HG03196 (cell line): Measurements from ENCODE around the gene S100A16.
"Not testable (repeated sequence)": the region's sequence is repeated elsewhere in the genome, so short reads cannot be mapped to it uniquely, and the experiment has no call there.

Experiments
- ATAC-seq: cut with Tn5 transposase; IDR thresholded peaks from one replicate; pipeline ENCODE4 v1.9.1; 2021; ENCODE audit not compliant: unreplicated experiment

The S100A16 gene

GRCh38 chr1:153588033-153588432 lies 24.9 kb downstream of the S100A16 start:
- not testable (repeated sequence) for ATAC-seq

- no peak for ATAC-seq
These were observed 25.6 kb downstream of the S100A16 start for GRCh38 chr1:153587314-153587713.

GRCh38 chr1:153586347-153586746 lies 26.6 kb downstream of the S100A16 start:
- no peak for ATAC-seq

- no peak for ATAC-seq
These were observed 27.9 kb downstream of the S100A16 start for GRCh38 chr1:153585006-153585405.

- ATAC-seq: no peak
These were observed 29.0 kb downstream of the S100A16 start for GRCh38 chr1:153583976-153584375.

- not testable (repeated sequence) for ATAC-seq
These were observed 29.4 kb downstream of the S100A16 start for GRCh38 chr1:153583514-153583913.

GRCh38 chr1:153582836-153583235 lies 30.1 kb downstream of the S100A16 start:
- ATAC-seq: not testable (repeated sequence)

GRCh38 chr1:153578936-153579335 lies 34.0 kb downstream of the S100A16 start:
- no peak for ATAC-seq

GRCh38 chr1:153578490-153578889 lies 34.4 kb downstream of the S100A16 start:
- ATAC-seq: no peak

GRCh38 chr1:153577624-153578051 lies 35.3 kb downstream of the S100A16 start:
- no peak for ATAC-seq

GRCh38 chr1:153577138-153577537 lies 35.8 kb downstream of the S100A16 start:
- ATAC-seq: no peak

GRCh38 chr1:153575497-153575896 lies 37.4 kb downstream of the S100A16 start:
- ATAC-seq: not testable (repeated sequence)

GRCh38 chr1:153575081-153575491 lies 37.9 kb downstream of the S100A16 start:
- ATAC-seq: not testable (repeated sequence)

GRCh38 chr1:153573351-153573750 lies 39.6 kb downstream of the S100A16 start:
- no peak for ATAC-seq

- peak; percentile 67 for ATAC-seq
These were observed 40.3 kb downstream of the S100A16 start for GRCh38 chr1:153572569-153573015.

GRCh38 chr1:153571706-153572105 lies 41.2 kb downstream of the S100A16 start:
- ATAC-seq: no peak

- ATAC-seq: no peak
These were observed 42.1 kb downstream of the S100A16 start for GRCh38 chr1:153570874-153571273.

- no peak for ATAC-seq
These were observed 43.5 kb downstream of the S100A16 start for GRCh38 chr1:153569465-153569864.

GRCh38 chr1:153568367-153569099 lies 44.4 kb downstream of the S100A16 start:
- ATAC-seq: no peak

GRCh38 chr1:153567621-153568366 lies 45.1 kb downstream of the S100A16 start:
- ATAC-seq: no peak

GRCh38 chr1:153566414-153567371 lies 46.2 kb downstream of the S100A16 start:
- peak; percentile 45 for ATAC-seq
